SK-N-MC (cell line): Measurements from ENCODE around the gene ADGRL3.
"Not testable (repeated sequence)": the region's sequence is repeated elsewhere in the genome, so short reads cannot be mapped to it uniquely, and the experiment has no call there.

Experiments
- EZH2 ChIP-seq: fragments of 200-600 bp; sonication (generic); IDR thresholded peaks from one replicate; pipeline ENCODE4 v1.6.1; 2017; ENCODE audit warnings: antibody characterized with exemption
- POLR2AphosphoS5 ChIP-seq: IDR thresholded peaks from 2 replicates; pipeline ENCODE4 v1.6.1; 2012; ENCODE audit warnings: mild to moderate bottlenecking, low read depth, low read length, borderline replicate concordance

GRCh38 chr4:61509721-61510241 is 309.7 kb downstream of the ADGRL3 start:
- not testable (repeated sequence) for TF ChIP-seq EZH2, POLR2AphosphoS5
